GM06990 (cell line): ENCODE measurements around the gene ZNF467.

Experiments used
- DNase-seq: peaks from one replicate; pipeline ENCODE4 v3.0.0-alpha.2; 2011; ENCODE audit not compliant: insufficient read length; ENCODE audit errors: extremely low read depth
- H3K27me3 ChIP-seq: replicated peaks from 2 replicates; pipeline ENCODE4 v1.6.0; 2011; ENCODE audit warnings: low read length; ENCODE audit not compliant: control insufficient read depth, insufficient read depth
- H3K36me3 ChIP-seq: 2 replicates; pipeline ENCODE4 v1.5.1; 2011; ENCODE audit warnings: low read length; ENCODE audit not compliant: control insufficient read depth, insufficient read depth
- H3K4me3 ChIP-seq: replicated peaks from 2 replicates; pipeline ENCODE4 v1.5.1; 2011; ENCODE audit warnings: low read depth, mild to moderate bottlenecking, control low read depth, low read length
- TF ChIP-seq, protein P1 (sequence below): IDR thresholded peaks from 2 replicates; pipeline ENCODE4 v1.5.1; 2011; ENCODE audit warnings: low read length, control low read depth, mild to moderate bottlenecking, inconsistent platforms; ENCODE audit not compliant: insufficient read depth, poor library complexity, severe bottlenecking

The ZNF467 gene

DNA sequence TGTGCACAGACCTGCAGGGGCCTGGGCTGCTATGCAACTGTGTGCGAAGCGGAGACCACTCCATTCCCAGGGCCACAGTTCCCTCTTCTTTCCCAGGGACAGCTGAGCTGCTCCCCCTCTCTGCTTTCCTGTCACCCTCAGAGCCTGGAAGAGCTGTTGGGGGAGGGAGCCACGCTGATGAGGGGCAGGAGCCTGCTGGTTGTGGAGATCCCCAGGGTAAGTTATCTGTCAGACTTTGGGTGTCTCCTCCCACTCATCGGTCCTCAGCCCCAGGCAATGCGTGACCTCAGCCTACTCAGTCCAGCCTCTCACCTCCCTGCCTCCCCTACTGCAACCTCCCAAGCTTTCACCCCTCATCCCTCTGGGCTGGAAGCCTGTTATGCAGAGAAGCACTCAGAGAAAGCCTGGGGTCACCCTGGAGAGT is 53.5 kb downstream of the ZNF467 start:
- peaks cover 13% of the 10 kb centered on the region for H3K36me3 ChIP-seq
- no peaks in the 10 kb centered on the region for H3K27me3 ChIP-seq
- DNase-seq = no peak
- TF ChIP-seq, protein P1, sequence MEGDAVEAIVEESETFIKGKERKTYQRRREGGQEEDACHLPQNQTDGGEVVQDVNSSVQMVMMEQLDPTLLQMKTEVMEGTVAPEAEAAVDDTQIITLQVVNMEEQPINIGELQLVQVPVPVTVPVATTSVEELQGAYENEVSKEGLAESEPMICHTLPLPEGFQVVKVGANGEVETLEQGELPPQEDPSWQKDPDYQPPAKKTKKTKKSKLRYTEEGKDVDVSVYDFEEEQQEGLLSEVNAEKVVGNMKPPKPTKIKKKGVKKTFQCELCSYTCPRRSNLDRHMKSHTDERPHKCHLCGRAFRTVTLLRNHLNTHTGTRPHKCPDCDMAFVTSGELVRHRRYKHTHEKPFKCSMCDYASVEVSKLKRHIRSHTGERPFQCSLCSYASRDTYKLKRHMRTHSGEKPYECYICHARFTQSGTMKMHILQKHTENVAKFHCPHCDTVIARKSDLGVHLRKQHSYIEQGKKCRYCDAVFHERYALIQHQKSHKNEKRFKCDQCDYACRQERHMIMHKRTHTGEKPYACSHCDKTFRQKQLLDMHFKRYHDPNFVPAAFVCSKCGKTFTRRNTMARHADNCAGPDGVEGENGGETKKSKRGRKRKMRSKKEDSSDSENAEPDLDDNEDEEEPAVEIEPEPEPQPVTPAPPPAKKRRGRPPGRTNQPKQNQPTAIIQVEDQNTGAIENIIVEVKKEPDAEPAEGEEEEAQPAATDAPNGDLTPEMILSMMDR = no peak
- no peak overlapping the region for H3K4me3 ChIP-seq

DNA sequence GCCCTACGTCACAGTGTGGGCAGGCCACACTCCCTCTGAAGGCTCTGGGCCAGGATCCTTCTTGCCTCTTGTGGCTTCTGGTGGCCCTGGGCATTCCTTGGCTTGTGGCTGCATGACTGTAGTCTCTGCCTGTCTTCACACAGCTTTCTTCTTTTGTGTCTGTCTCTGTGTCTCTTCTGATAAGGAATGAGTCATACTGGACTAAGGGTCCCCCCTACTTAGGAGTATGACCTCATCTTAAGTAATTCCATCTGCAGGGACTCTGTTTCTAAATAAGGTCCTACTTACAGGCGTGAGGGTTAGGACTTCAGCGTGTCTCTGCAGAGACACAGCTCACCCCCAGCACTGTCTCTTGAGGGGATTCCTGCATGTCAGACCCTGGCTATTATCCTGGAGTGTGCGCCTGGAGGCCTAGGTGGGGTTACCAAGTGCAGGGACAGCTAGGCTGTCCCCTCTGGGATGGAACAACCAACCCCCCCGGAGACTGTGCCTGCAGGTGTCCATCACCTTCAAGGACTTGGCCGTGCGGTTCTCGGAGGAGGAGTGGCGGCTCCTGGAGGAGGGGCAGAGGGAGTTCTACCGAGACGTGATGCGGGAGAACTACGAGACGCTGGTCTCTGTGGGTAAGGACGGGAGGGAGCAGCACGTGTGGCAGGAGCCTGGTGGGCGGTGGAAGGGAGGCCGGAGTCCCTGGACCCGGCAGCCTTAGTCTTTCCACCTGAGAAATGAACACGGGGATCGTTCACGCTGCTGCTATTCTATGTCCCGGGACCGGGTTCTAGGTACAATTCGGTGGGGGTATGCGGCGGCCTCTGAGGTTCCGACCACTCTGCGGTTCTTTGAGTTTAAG is 54.1 kb downstream of the ZNF467 start:
- TF ChIP-seq, protein P1 = no peak
- H3K4me3 ChIP-seq = no peak overlapping the region
- peaks cover 12% of the 10 kb centered on the region for H3K36me3 ChIP-seq
- no peak for DNase-seq
- H3K27me3 ChIP-seq = no peaks in the 10 kb centered on the region

DNA sequence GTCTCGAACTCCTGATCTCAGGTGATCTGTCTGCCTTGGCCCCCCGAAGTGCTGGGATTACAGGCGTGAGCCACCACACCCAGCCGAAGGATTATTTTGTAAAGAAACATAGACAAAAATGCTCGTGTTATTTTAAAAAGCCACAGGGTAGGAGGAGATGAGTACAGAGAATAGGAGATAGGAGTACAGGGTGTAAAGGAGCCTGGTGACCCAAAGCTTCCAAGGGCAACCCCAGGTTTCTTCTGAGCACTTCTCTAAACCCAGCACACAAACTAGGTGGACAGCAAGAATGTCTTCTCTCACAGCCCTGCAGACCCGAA is 54.7 kb downstream of the ZNF467 start:
- Histone ChIP-seq H3K36me3 (peaks cover 8% of the 10 kb centered on the region), H3K27me3 (no peaks in the 10 kb centered on the region), H3K4me3 (no peak overlapping the region)
- no peak for DNase-seq
- TF ChIP-seq, protein P1 = no peak

DNA sequence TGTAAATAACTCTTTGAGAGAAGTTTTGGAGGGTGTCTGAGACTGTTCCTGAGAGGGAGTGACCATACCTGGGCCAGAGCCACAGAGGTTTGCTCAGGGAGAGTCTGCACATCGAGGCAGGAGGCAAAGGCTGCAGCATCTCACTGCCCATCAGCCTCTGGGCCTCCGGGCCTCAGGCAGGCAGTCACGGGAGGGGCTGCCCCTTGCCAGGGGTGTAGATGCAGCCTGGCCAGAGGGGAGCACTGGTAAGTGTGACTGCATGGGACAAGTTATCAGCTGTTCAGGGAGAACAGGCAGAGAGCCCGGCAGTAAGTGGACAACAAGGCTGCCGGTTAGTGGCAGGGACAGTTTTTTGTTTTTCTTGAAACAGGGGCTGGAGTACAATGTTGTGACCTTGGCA is 55.9 kb downstream of the ZNF467 start:
- TF ChIP-seq, protein P1 = no peak
- Histone ChIP-seq H3K27me3 (no peaks in the 10 kb centered on the region), H3K36me3 (peaks cover 5% of the 10 kb centered on the region), H3K4me3 (no peak overlapping the region)
- no peak for DNase-seq

DNA sequence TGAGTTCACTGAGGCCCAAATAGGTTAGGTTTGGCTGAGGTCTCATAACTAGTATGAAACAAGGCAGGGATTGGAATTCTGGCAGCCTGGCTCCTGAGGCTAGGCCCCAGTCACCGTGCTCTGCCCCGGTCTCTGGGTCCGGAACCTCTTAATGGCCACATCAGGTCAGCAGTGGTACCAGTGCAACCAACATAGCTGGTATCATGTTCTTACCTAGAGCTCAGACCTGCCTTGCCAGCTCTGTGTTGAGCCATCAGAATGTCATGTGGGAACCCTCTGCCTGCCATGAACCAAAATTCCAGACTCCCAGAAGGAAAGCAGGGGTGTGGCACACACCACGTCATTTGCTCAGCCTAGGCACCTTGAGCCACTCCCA is 56.5 kb downstream of the ZNF467 start:
- DNase-seq = no peak
- peaks cover 2% of the 10 kb centered on the region for H3K36me3 ChIP-seq
- H3K4me3 ChIP-seq = no peak overlapping the region
- no peaks in the 10 kb centered on the region for H3K27me3 ChIP-seq
- TF ChIP-seq, protein P1 = no peak
